HepG2 (cell line): ENCODE measurements around the gene VAMP2. TPM values are rescaled to one million over a fixed set of nuclear protein-coding genes. Genes with fewer than 3 reads are reported as not detected.

ENCODE experiments used
- ARNTL ChIP-seq: sonication (generic); formaldehyde crosslinking; IDR thresholded peaks from 2 replicates; pipeline ENCODE4 v1.4.0; 2020; ENCODE audit warnings: mild to moderate bottlenecking, missing genetic modification reagents
- CBFB ChIP-seq: sonication (generic); formaldehyde crosslinking; IDR thresholded peaks from 2 replicates; pipeline ENCODE4 v1.4.0; 2020; ENCODE audit warnings: missing genetic modification reagents
- KAT2B ChIP-seq: fragments of 150-350 bp; IDR thresholded peaks from 2 replicates; pipeline ENCODE4 v1.6.1; 2014; ENCODE audit warnings: low read depth, low read length, borderline replicate concordance
- MIXL1 ChIP-seq: IDR thresholded peaks from 2 replicates; pipeline ENCODE4 v1.6.1; 2016
- MNT ChIP-seq: fragments of 450-650 bp; IDR thresholded peaks from 2 replicates; pipeline ENCODE4 v1.6.1; 2016
- PRPF4 ChIP-seq: fragments of 200-400 bp; formaldehyde crosslinking; IDR thresholded peaks from 2 replicates; pipeline ENCODE4 v1.6.1; 2016; ENCODE audit warnings: low read length, low read depth; ENCODE audit not compliant: poor library complexity, severe bottlenecking
- SRSF1 ChIP-seq: fragments of 200-400 bp; formaldehyde crosslinking; optimal IDR thresholded peaks from 2 replicates; pipeline ENCODE3; 2017; ENCODE audit warnings: mild to moderate bottlenecking, low read depth, low read length, moderate library complexity
- SUZ12 ChIP-seq: fragments of 150-350 bp; IDR thresholded peaks from 2 replicates; pipeline ENCODE4 v1.6.1; 2014; ENCODE audit warnings: low read depth, low read length
- TBX3 ChIP-seq: fragments of 450-650 bp; IDR thresholded peaks from 2 replicates; pipeline ENCODE4 v1.6.1; 2017; ENCODE audit warnings: antibody characterized with exemption, mild to moderate bottlenecking, inconsistent platforms, borderline replicate concordance
- ZFY ChIP-seq: sonication (generic); formaldehyde crosslinking; IDR thresholded peaks from 2 replicates; pipeline ENCODE4 v1.4.0; 2020; ENCODE audit warnings: missing genetic modification reagents
- ZNF180 ChIP-seq: sonication (generic); formaldehyde crosslinking; IDR thresholded peaks from 2 replicates; pipeline ENCODE4 v1.4.0; 2020; ENCODE audit warnings: low read depth, missing genetic modification reagents, borderline replicate concordance
- ZNF292 ChIP-seq: sonication (generic); formaldehyde crosslinking; IDR thresholded peaks from 2 replicates; pipeline ENCODE4 v1.8.1; 2022; ENCODE audit warnings: mild to moderate bottlenecking, low read depth, missing genetic modification reagents, borderline replicate concordance
- ZNF382 ChIP-seq: sonication (generic); formaldehyde crosslinking; IDR thresholded peaks from 2 replicates; pipeline ENCODE4 v1.5.0; 2020; ENCODE audit warnings: missing genetic modification reagents, mild to moderate bottlenecking, borderline replicate concordance
- ZNF484 ChIP-seq: sonication (generic); formaldehyde crosslinking; IDR thresholded peaks from 2 replicates; pipeline ENCODE4 v1.5.1; 2020; ENCODE audit warnings: mild to moderate bottlenecking, low read depth, missing genetic modification reagents, borderline replicate concordance
- ZNF589 ChIP-seq: sonication (generic); formaldehyde crosslinking; conservative IDR thresholded peaks from 2 replicates; pipeline ENCODE4 v1.8.0; 2022; ENCODE audit warnings: mild to moderate bottlenecking, moderate library complexity, missing genetic modification reagents
- polyA plus RNA-seq, 8 experiments: library from polyadenylated mRNA; depleted of rRNA in 3 of 8; stranded (reverse) in 7 of 8; unstranded in 1 of 8; fragments of >200 nt; fragmentation: Illumina TruSeq in 4 of 8; extraction: Trizol in 4 of 8; gene quantifications; 2 replicates each; pipeline versions ENCODE4 v1.2.1 to v1.2.3, GENCODE V29; 2011 to 2016; ENCODE audit warnings: low read depth in 4 of 8, missing spikeins in 1 of 8, mixed read lengths in 1 of 8; ENCODE audit not compliant: insufficient read depth in 1 of 8
- total RNA-seq, 5 experiments: library from RNA; depleted of rRNA; stranded (reverse); fragments of >200 nt; fragmentation: Illumina TruSeq; extraction: Trizol; gene quantifications; 2 replicates each; pipeline ENCODE4 v1.2.3, GENCODE V29; 2016; ENCODE audit warnings: low read depth in 1 of 5
- TF ChIP-seq, protein P1 (sequence below), 2 experiments: fragments of 450-650 bp in 1 of 2; sonication (generic) in 1 of 2; formaldehyde crosslinking in 1 of 2; IDR thresholded peaks; 2 replicates each; pipeline versions ENCODE4 v1.6.1 to v1.8.0; 2016 to 2022; ENCODE audit warnings: antibody characterized with exemption in 1 of 2, mild to moderate bottlenecking in 1 of 2, missing genetic modification reagents in 1 of 2

The VAMP2 gene
- total and polyA plus RNA-seq, 2 of the 13 experiments (the other 11 are each of a cell fraction or from before 2014, with no cell fraction given), result 3.9 to 17.2 TPM

DNA sequence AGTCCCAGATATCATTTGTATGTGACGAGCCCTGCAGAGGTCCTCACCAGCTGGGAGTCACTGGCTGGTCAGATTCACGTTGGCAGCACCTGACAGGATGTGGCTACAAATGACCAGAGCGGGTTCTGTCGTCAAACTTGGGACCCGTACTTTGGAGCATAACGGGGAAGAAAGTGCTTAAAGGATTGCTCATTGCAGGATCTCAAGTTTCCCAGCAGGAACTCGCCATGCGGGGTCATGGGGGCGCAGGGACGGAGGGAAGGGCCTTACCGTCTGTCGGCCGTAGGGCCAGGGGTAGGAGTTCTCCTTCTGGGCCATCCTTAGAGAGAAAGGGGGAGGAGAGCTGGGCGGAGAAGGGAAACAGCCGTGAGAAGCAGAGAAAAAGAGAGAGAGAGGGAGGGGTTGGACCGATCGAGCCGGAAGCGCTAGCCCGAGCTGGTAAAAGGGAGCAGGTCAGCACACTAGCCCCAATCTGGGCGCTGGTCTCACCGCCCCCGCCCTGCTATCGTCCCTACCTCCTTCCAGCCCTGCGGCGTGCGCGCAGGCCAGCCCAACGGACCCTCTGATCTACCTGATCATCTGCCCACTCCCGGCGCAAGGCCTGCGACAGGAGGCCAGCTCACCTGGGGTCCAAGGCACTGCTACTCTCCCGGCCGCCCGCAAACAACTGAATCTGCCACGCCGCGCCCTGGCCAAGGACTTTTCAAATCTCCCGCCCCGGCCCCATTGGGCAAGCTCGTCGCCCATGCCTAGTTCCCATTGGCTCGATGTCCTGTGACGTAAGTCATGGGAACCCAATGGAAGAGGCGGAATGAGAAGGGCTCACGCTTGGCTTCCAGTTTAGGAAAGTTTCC lies 47.4 kb upstream of the VAMP2 start, which contains the start of gene AURKB (continued):
- no peak for TF ChIP-seq ZNF382
- TF ChIP-seq SRSF1, result no peak
- peak; percentile 80; the same call in 1 of the 2 replicates for TF ChIP-seq ZNF589 (CRISPR knock-in tag)
- TF ChIP-seq MIXL1 (CRISPR knock-in tag), result no peak
- no peak for TF ChIP-seq KAT2B
- no peak for TF ChIP-seq TBX3
- TF ChIP-seq ZNF180 (CRISPR knock-in tag), result no peak
- no peak; the same call in 1 of the 2 replicates for TF ChIP-seq ARNTL (CRISPR knock-in tag)
- peak; percentile 44; the same call in 1 of the 2 replicates for TF ChIP-seq CBFB
- TF ChIP-seq PRPF4, result no peak
- TF ChIP-seq, protein P1, sequence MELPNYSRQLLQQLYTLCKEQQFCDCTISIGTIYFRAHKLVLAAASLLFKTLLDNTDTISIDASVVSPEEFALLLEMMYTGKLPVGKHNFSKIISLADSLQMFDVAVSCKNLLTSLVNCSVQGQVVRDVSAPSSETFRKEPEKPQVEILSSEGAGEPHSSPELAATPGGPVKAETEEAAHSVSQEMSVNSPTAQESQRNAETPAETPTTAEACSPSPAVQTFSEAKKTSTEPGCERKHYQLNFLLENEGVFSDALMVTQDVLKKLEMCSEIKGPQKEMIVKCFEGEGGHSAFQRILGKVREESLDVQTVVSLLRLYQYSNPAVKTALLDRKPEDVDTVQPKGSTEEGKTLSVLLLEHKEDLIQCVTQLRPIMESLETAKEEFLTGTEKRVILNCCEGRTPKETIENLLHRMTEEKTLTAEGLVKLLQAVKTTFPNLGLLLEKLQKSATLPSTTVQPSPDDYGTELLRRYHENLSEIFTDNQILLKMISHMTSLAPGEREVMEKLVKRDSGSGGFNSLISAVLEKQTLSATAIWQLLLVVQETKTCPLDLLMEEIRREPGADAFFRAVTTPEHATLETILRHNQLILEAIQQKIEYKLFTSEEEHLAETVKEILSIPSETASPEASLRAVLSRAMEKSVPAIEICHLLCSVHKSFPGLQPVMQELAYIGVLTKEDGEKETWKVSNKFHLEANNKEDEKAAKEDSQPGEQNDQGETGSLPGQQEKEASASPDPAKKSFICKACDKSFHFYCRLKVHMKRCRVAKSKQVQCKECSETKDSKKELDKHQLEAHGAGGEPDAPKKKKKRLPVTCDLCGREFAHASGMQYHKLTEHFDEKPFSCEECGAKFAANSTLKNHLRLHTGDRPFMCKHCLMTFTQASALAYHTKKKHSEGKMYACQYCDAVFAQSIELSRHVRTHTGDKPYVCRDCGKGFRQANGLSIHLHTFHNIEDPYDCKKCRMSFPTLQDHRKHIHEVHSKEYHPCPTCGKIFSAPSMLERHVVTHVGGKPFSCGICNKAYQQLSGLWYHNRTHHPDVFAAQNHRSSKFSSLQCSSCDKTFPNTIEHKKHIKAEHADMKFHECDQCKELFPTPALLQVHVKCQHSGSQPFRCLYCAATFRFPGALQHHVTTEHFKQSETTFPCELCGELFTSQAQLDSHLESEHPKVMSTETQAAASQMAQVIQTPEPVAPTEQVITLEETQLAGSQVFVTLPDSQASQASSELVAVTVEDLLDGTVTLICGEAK (IDR thresholded peaks at IDR 0.05), result no peak
- TF ChIP-seq, protein P1 (CRISPR knock-in tag; IDR thresholded peaks at IDR 0.05), result no peak
- no peak for TF ChIP-seq SUZ12
- TF ChIP-seq ZNF292 (CRISPR knock-in tag), result 0 out of 2 replicates have a peak, but pooled peaks have one; percentile 28
- peak; percentile 68 for TF ChIP-seq MNT
- peak; percentile 88 for TF ChIP-seq ZFY (CRISPR knock-in tag)
- no peak for TF ChIP-seq ZNF484 (CRISPR knock-in tag)
